Endothelial cell of coronary artery (primary cell): Measurements from ENCODE around the gene MCOLN3. TPM values are rescaled to one million over a fixed set of nuclear protein-coding genes. Genes with fewer than 3 reads are reported as not detected.

Experiments
- total RNA-seq: library from RNA; depleted of rRNA; stranded (reverse); fragments of >200 nt; gene quantifications from 2 replicates; pipeline ENCODE4 v1.2.3, GENCODE V29; 2014

The MCOLN3 gene, protein sequence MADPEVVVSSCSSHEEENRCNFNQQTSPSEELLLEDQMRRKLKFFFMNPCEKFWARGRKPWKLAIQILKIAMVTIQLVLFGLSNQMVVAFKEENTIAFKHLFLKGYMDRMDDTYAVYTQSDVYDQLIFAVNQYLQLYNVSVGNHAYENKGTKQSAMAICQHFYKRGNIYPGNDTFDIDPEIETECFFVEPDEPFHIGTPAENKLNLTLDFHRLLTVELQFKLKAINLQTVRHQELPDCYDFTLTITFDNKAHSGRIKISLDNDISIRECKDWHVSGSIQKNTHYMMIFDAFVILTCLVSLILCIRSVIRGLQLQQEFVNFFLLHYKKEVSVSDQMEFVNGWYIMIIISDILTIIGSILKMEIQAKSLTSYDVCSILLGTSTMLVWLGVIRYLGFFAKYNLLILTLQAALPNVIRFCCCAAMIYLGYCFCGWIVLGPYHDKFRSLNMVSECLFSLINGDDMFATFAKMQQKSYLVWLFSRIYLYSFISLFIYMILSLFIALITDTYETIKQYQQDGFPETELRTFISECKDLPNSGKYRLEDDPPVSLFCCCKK
- total RNA-seq = not detected in 2 replicates

DNA sequence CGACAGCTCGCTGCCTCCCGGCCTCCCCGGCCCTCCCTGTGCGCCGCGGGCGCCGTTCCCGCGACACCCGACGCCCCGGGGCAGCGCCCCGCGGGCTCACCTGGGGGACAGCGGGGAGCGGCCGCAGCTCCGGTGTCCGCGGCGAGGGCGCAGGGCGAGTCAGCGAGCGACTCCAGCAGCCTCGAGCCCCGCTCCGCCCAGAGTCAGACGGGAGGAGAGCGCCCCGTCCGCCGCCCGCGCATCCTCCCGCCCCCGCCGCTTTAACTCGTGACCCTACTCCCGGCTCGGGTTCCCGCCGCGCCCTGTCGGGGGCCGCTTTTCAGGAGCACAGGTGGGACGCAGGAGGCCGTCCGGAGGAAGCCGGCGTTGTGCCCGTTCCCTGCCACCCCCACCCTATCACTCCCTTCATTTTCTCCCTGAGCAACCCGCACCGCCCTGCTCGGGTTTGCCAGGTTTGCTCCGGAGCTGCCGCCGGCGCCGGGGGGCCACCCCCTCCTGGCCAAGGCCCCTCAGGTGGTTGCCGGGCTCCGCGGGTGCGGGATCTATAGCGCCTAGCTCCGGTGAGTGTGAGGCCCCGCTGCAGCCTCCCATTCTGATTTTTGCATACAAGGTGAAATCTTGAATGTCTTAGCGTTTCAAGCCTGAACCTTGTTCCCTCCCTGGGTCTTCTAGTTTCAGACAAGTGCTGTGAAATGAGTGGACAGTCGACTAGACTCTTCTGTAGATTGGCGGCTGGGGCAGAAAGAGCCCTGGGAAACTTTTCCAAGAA lies at the start of gene MCOLN3:
Gene MCOLN3 (minus strand): TSS at position 205 of the 769 bp plus-strand sequence. CDS start 3,140 bp downstream, outside the sequence.

DNA sequence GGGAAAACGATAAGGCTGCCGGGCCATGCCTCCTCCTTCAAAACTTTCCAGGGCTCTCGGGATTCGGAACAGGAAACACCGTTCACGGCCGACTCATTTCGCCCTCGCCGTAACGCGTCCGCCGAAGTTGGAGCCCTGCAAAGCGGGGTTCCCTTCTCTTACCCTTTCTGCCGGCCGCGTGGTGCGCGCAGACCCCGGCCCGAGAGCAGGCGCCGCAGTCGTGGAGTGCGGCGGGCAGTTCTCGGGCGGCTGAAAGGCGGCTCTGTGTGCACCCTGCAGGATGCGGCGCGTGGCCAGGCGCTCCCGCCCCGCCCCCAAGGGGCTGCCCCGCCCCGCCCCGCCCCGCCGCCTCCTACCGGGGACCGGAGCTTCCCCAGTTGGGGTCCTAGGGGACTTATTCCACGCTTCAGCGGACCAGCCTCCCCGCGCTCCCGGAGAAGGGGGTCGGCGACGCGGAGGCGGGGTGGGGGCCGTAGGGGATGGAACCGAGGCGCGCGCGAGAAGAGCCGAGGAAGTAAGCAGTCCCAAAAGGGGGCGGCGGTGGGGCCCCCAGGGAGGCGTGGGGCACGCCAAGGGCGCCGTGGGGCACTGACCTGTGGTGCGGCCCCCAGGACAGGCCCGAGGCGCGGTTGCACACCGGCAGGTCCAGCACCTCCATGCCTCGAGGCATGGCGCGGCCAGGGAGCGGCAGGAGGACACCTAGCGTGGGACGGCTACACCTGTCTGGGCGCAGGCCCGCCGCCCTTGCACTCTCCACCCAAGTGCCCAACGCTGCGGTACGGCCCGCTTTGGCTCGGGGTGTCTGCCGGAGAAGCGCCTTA lies 51.2 kb downstream of the MCOLN3 start, which contains the start of gene MCOLN2:
Gene MCOLN2 (minus strand): TSS at position 268 of the 821 bp plus-strand sequence. CDS start 241 bp downstream, at position 27.

Other genes with a start within 250 kb of the MCOLN3 start
- gene LPAR3, start 155.3 kb downstream of the MCOLN3 start, total RNA-seq = not detected in 2 replicates
- gene MCOLN2, start 51.4 kb downstream of the MCOLN3 start, total RNA-seq = 0.09 TPM in 1 of 2 replicates, not detected in the other
- gene SYDE2, start 152.5 kb upstream of the MCOLN3 start, total RNA-seq = 2.4 TPM in 2 replicates
- 11.2 and 15.2 TPM in 2 replicates for gene C1orf52, start 211.2 kb upstream of the MCOLN3 start, total RNA-seq
- 28.7 and 53.1 TPM in 2 replicates for gene BCL10, start 228.1 kb upstream of the MCOLN3 start, total RNA-seq